Muscle layer of duodenum (tissue), 2 donors: ENCODE results near the gene APEH.
"Not testable (repeated sequence)": the region's sequence is repeated elsewhere in the genome, so short reads cannot be mapped to it uniquely, and the experiment has no call there.

Source experiments
- H3K27ac ChIP-seq: one replicate; pipeline ENCODE4 v1.7.0; 2013; ENCODE audit warnings: mild to moderate bottlenecking, low read length
- H3K27me3 ChIP-seq: one replicate; pipeline ENCODE4 v1.7.0; 2013; ENCODE audit warnings: low read depth, mild to moderate bottlenecking, control low read depth, low read length
- H3K36me3 ChIP-seq, 2 donors: one replicate each; pipeline ENCODE4 v1.7.0; 2013; ENCODE audit warnings: low read length in 2 of 2, control low read depth in 1 of 2, mild to moderate bottlenecking in 1 of 2; ENCODE audit not compliant: insufficient read depth in 2 of 2, control insufficient read depth in 1 of 2
- H3K4me1 ChIP-seq, 2 donors: one replicate each; pipeline ENCODE4 v1.7.0; 2013; ENCODE audit warnings: low read length in 2 of 2, mild to moderate bottlenecking in 2 of 2, control low read depth in 1 of 2, moderate library complexity in 1 of 2; ENCODE audit not compliant: insufficient read depth in 2 of 2, control insufficient read depth in 1 of 2
- H3K4me3 ChIP-seq, 2 donors: one replicate each; pipeline ENCODE4 v1.7.0; 2013; ENCODE audit warnings: low read length in 2 of 2, low read depth in 1 of 2, mild to moderate bottlenecking in 1 of 2
- H3K9me3 ChIP-seq, 2 donors: one replicate each; pipeline ENCODE4 v1.7.0; 2013; ENCODE audit warnings: low read length in 2 of 2, control low read depth in 1 of 2, mild to moderate bottlenecking in 1 of 2; ENCODE audit not compliant: control insufficient read depth in 1 of 2
- donor health status: healthy.

The APEH gene

DNA sequence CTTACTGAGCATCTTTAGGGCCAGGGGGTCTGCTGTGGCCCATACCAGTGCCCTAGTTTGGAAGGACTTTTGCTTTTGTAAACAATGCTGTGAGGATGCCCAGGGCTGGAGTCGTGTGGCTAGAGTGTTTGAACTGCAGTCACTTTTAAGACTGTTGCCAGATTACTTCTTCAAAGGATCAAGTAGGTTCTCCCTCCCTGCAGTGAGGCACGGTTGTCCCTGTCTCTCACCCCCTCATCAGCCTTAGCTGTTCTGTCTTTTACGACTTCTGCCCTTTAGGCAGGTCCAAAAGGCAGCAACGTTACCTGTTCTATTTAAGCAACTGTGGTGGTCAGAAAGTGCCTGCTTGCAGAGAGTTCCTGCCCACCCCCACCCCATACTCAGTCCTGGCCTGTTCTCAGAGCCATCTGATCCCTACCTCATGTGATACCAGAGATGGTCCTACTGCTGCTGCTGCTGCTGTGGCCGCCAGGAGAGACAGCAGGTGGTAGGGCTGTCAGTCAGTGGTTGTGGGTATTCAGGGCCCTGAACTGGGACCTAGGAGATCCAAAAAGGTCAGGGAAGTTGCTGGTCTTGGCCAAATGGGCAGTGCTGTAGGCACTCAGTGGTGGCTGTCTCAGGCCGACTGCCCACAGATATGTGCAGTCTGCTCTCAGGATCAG lies 20.4 kb downstream of the APEH start:
- H3K4me3 ChIP-seq, H3K27me3 ChIP-seq, H3K27ac ChIP-seq, H3K9me3 ChIP-seq: not testable (repeated sequence)
- peaks cover 0 to 17% of the 10 kb centered on the region in 2 donors for H3K4me1 ChIP-seq
- peaks cover 11 to 28% of the 10 kb centered on the region in 2 donors for H3K36me3 ChIP-seq

DNA sequence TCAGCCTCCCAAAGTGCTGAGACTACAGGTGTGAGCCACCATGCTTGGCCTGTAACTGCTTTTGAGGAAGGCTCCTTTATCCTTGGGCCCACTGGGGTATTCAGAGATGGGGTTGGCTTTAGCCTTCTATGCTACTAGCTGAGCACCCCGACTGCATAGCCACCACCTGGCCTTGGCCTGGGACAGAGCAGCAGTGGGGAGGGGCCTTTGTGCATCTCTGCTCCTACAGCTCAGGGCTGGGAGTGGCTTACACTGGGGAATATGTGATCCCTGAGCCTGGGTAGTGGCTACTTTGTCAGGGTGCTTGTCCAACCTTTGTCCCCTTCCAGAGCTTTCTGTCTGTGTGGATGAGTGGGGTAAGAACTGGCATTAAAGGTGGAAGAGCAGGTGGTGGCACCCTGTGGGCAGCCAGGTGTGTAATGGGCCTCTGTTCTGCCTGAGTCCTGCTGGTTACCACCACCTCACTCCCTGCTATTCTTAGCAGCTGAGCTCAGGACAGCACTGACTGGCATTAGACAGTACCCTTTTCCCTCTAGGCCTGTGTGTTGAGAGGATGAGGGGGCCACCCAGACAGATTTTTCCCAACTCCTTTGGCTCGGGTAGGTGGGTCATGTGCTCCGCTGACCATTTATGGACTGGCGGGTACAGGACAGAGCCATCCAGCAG lies 21.3 kb downstream of the APEH start:
- H3K4me1 ChIP-seq = peaks cover 0 to 13% of the 10 kb centered on the region in 2 donors
- H3K36me3 ChIP-seq = peaks cover 18 to 37% of the 10 kb centered on the region in 2 donors
- not testable (repeated sequence) for H3K9me3 ChIP-seq, H3K4me3 ChIP-seq, H3K27me3 ChIP-seq, H3K27ac ChIP-seq

DNA sequence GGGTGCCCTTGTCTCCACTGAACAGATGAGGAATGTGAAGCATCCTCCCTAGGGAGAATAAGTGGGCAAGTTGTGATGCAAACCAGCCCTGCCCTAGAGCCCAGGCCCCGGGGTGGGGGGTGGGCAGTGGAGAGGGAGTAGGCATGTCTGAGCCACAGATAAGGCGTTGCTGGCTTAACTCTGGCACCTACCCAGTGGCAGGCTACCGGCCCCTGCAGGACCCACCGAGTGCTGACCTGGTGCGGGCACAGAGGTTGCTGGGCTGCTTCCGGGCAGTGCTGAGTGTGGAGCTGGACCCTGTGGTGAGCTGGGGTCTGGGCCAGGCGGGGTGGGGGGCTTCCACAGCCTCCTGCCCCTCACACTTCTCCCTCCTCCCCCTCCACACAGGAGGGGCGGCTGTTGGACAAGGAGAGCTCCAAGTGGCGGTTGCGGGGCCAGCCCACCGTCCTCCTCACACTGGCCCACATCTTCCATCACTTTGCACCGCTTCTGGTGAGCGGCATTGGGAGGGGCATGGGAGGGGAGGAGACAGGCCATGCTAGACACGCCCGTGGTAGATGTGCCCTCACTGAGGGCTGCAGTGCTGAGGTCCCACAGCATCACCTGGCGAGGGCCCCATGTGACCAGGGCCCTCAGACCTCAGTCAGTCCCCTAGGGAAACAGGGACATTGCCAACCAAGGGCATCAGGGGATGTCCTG lies 25.3 kb downstream of the APEH start:
- Histone ChIP-seq H3K27ac (no peak overlapping the region), H3K4me3 (no peak overlapping the region), H3K4me1 (no peaks in the 10 kb centered on the region), H3K36me3 (peaks cover 35 to 62% of the 10 kb centered on the region in 2 donors), H3K27me3 (no peaks in the 10 kb centered on the region), H3K9me3 (no peaks in the 10 kb centered on the region)

DNA sequence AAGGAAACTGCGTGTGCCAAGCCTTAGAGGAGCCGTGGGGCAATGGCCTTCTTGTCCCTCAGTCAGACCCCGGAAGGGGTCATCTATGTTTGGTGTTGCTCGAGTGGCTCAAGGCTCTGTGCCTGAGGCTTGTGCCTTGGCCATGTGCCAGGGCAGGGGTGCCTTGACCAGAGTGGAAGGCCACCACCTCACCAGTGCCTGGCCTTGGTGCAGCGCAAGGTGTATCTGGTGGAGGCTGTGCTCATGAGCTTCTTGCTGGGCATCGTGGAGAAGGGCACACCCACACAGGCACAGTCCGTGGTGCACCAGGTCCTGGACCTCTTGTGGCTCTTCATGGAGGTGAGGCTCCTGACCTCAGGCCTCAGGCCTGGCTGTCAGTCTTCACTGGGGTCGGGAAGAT lies 25.9 kb downstream of the APEH start:
- H3K4me1 ChIP-seq = no peaks in the 10 kb centered on the region
- no peaks in the 10 kb centered on the region for H3K9me3 ChIP-seq
- no peak overlapping the region for H3K4me3 ChIP-seq
- H3K27ac ChIP-seq = no peak overlapping the region
- H3K36me3 ChIP-seq = peaks cover 35 to 67% of the 10 kb centered on the region in 2 donors
- no peaks in the 10 kb centered on the region for H3K27me3 ChIP-seq

DNA sequence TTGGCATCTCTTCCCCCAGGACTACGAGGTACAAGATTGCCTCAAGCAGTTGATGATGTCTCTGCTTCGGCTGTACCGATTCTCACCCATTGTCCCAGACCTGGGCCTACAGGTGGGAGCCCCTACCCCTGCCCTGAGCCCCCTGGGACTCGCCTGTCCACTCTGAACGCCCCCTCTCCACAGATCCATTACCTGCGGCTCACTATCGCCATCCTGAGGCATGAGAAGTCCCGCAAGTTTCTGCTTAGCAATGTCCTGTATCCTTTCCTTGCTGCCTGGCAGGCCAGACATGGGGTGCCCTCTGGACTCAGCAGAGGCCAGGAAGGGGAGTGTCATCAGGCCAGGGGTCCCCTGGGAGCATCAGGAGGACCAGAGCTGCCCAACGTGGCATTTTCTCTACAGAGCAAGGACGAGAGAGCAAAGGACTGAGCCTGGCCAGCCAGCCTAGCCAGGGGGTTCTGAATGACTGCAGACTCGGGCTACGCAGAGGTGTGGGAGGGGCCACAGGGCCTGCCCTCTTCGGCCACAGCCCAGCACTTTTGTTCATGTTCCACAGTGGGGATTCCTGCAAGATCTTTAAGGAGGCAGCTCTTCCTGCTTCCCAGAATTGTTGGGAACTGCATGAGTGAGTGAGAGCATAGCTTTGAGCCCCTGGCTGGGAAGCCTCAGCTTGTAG lies 26.4 kb downstream of the APEH start:
- Histone ChIP-seq H3K4me3 (no peak overlapping the region), H3K27ac (no peak overlapping the region), H3K4me1 (no peaks in the 10 kb centered on the region), H3K9me3 (no peaks in the 10 kb centered on the region), H3K27me3 (no peaks in the 10 kb centered on the region), H3K36me3 (peaks cover 35 to 73% of the 10 kb centered on the region in 2 donors)

DNA sequence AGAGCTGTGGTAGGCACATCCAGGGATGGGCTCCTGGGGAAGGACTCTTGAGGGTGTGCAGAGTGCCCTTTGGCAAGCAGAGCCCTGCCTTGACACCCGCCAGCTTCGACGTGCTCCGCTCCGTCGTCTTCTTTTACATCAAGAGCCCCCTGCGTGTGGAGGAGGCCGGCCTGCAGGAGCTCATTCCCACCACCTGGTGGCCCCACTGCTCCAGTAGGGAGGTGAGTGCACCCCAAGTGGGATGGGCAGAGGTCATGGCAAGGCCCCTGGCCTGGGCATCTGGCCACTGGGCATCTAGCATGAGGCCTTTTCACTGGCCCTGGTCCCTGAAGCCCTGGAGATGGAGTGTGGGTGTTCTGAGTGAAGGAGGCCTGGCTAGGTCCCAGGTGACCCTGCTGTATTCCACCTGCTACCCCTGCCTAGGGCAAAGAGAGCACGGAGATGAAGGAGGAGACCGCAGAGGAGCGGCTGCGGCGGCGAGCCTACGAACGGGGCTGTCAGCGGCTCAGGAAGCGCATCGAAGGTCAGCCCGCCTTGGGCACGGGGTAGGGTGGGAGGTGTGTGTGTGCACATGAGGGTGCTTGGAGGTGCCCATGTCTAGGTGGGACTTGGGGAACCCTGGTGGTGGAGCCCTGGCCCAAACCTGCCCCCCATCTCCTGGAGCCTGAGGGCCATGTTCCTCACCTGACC lies 27.4 kb downstream of the APEH start:
- H3K27ac ChIP-seq = no peak overlapping the region
- H3K4me3 ChIP-seq = no peak overlapping the region
- peaks cover 40 to 83% of the 10 kb centered on the region in 2 donors for H3K36me3 ChIP-seq
- no peaks in the 10 kb centered on the region for H3K4me1 ChIP-seq
- no peaks in the 10 kb centered on the region for H3K9me3 ChIP-seq
- H3K27me3 ChIP-seq = no peaks in the 10 kb centered on the region

DNA sequence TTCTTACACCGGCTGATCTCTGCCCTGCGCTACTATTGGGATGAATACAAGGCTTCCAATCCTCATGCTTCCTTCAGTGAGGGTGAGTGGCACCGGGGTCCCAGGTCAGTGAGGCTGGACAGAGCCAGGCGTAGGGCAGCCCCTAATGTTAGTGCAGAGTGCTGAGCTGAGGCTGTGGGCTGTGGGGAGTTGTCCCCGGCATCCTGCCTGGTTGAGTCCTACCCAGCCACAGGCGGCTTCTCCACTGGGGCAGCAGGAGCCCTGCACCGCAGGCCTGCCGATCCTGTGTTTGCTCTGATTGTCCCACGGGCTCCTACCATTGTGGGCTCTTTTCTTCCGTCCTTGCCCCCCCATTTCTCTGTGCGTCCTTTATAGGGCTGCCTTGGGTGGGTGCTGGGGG lies 28.5 kb downstream of the APEH start:
- Histone ChIP-seq H3K27ac (no peak overlapping the region), H3K36me3 (peaks cover 37 to 78% of the 10 kb centered on the region in 2 donors), H3K4me1 (no peaks in the 10 kb centered on the region)

DNA sequence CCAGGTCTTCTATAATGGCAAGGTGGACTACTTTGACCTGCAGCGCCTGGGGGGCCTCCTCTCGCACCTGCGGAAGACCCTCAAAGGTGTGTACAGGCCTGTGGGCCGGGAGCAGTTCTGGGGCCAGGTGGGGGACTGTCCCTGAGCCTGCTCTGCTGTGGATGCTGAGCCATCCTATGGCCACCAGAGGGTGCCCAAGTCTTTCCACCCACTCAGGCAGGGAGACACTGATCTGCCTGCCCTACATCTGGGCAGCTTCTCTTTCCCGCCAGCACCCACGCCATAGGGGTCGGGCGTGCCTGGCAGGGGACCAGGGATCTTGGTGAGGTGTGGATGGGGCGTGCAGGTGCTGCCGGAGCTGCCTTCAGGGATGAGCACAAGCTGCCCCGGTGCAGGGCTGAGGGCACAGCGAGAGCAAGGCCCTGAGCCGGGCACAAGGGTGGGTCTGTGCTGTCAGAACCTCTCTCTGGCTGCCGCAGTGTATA lies 29.3 kb downstream of the APEH start:
- Histone ChIP-seq H3K9me3 (no peaks in the 10 kb centered on the region), H3K27me3 (no peaks in the 10 kb centered on the region), H3K36me3 (peaks cover 29 to 70% of the 10 kb centered on the region in 2 donors), H3K4me1 (no peaks in the 10 kb centered on the region), H3K27ac (no peak overlapping the region), H3K4me3 (no peak overlapping the region)

More for the DNA sequence above, 28.5 kb downstream of the APEH start:
- Histone ChIP-seq H3K9me3 (no peaks in the 10 kb centered on the region), H3K4me3 (no peak overlapping the region), H3K27me3 (no peaks in the 10 kb centered on the region)

DNA sequence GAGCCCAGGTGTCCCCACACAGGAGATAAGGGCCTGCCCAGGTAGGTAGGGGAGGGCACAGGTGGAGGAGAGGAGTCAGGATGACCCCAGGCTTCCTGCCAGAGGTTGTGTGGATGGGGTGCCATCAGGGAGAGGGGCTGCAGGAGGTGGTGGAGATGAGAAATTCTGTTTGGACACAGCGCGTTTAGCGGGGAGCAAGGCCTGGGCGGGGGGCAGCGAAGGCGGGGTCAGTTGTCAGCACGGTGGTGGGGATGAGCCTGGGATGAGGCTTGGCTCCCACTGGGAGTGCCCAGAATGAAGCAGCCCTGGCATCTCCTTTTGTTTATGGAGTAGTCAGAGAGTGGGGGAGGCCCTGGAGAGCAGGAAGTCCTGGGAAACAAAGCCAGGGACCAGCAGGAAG lies 29.8 kb downstream of the APEH start:
- peaks cover 29 to 65% of the 10 kb centered on the region in 2 donors for H3K36me3 ChIP-seq

DNA sequence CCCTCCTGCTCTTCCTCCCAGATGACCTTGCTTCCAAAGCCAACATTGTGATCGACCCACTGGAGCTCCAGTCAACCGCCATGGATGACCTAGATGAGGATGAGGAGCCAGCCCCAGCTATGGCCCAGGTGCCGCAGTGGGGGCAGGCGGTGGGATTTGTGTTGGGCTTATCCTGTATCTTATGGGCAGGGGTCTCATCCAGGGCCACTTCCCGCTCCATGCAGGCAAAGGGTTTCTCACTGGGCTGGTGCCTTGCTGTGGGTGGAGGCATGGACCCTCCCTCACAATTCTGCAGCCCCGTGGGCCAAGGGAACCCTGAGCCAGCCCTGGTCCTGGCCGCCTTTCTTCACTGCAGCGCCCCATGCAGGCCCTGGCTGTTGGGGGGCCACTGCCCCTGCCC lies 30.5 kb downstream of the APEH start:
- no peaks in the 10 kb centered on the region for H3K4me1 ChIP-seq
- H3K9me3 ChIP-seq = no peaks in the 10 kb centered on the region
- H3K36me3 ChIP-seq = peaks cover 29 to 59% of the 10 kb centered on the region in 2 donors
- no peak overlapping the region for H3K27ac ChIP-seq
- no peak overlapping the region for H3K4me3 ChIP-seq
- no peaks in the 10 kb centered on the region for H3K27me3 ChIP-seq

More for the DNA sequence above, 29.8 kb downstream of the APEH start:
- Histone ChIP-seq H3K27me3 (no peaks in the 10 kb centered on the region), H3K27ac (no peak overlapping the region), H3K4me3 (no peak overlapping the region), H3K4me1 (no peaks in the 10 kb centered on the region), H3K9me3 (no peaks in the 10 kb centered on the region)
